ENCODE results near the gene TRAPPC3.
A peak's percentile ranks its signal among the peaks of the same experiment; 100 is the strongest.

The TRAPPC3 gene

DNA sequence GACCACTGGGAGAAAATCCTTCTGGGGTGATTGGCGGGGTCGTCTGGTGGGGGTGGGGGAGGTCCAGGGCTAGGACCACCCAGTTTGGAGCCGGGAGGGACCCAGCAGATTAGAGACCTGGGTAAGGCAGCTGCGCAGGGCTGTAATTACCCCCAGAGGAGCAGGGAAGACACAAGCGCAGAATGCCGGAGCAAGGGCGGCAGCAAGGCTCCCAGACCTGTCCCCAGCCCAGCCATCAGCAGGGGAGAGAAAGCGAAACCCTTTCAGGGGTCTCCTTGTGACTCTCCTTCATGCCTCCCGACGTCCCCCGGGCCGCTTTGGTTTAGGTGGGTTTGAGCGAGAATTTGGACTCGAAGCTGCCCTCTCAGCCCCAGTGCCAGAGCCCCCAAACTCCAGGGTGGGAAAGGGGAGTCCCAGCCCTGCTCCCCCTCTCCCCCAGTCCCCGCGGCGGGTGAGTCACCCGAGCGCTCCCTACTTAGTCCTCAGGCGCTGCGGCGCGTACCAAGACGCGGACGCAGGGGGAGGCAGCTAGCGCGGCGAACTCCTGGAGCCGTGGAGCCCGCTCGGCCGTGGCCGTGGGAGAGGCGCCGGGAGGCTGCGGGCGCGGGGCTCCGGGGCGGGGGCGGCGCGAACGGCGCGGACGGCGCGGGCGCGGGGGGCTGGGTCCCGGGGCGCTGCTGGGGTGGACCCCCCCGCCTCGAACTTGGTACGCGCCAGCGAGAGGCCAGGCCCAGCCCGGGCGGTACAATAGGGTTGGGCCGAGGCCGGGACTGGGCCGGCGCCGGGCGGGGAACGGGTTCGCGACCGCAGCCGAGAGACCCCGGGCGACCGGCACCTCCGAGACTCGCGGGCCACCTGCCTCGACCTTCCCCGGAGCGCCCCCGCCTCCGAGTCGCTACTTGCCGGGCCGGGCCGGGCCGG lies 6.4 kb upstream of the TRAPPC3 start, which contains the start of gene MAP7D1 (continued):
- TF ChIP-seq ZNF529 (tag by site-specific recombination; IDR thresholded peaks at IDR 0.05; ENCODE audit: insufficient replicate concordance) (no peak), ZSCAN16 (tag by site-specific recombination; IDR thresholded peaks at IDR 0.05) (no peak), ZBTB1 (tag by site-specific recombination; IDR thresholded peaks at IDR 0.05) (no peak), ZNF16 (tag by site-specific recombination; IDR thresholded peaks at IDR 0.05; ENCODE audit: low read depth) (no peak), ZNF571 (tag by site-specific recombination; IDR thresholded peaks at IDR 0.05) (no peak), ZSCAN30 (tag by site-specific recombination; IDR thresholded peaks at IDR 0.05) (peak; percentile 72), REPIN1 (tag by site-specific recombination; IDR thresholded peaks at IDR 0.05; ENCODE audit: low read depth) (no peak), ZNF394 (tag by site-specific recombination; IDR thresholded peaks at IDR 0.05; ENCODE audit: borderline replicate concordance) (peak; percentile 40; the same call in 1 of the 2 replicates), ZNF302 (tag by site-specific recombination; IDR thresholded peaks at IDR 0.05; ENCODE audit: low read depth) (no peak), ZBTB8A (tag by site-specific recombination; IDR thresholded peaks at IDR 0.05) (no peak; the same call in 1 of the 2 replicates), ZNF239 (tag by site-specific recombination; IDR thresholded peaks at IDR 0.05) (no peak), ZNF19 (tag by site-specific recombination; IDR thresholded peaks at IDR 0.05; ENCODE audit: low read depth) (no peak), GFI1B (tag by site-specific recombination; IDR thresholded peaks at IDR 0.05) (no peak), SP2 (tag by site-specific recombination; IDR thresholded peaks at IDR 0.05) (peak; percentile 28; the same call in 1 of the 2 replicates), ZNF791 (tag by site-specific recombination; IDR thresholded peaks at IDR 0.05) (no peak), KLF8 (tag by site-specific recombination; IDR thresholded peaks at IDR 0.05) (peak; percentile 37; the same call in 1 of the 2 replicates), GLIS2 (tag by site-specific recombination; IDR thresholded peaks at IDR 0.05) (peak; percentile 79), ZNF677 (tag by site-specific recombination; IDR thresholded peaks at IDR 0.05) (peak; percentile 50; the same call in 1 of the 2 replicates), ZNF174 (tag by site-specific recombination; IDR thresholded peaks at IDR 0.05) (no peak), ZNF785 (tag by site-specific recombination; IDR thresholded peaks at IDR 0.05) (no peak), ZNF274 (IDR thresholded peaks at IDR 0.05; ENCODE audit: low read length) (no peak), ZNF274 (tag by site-specific recombination; IDR thresholded peaks at IDR 0.05; ENCODE audit: borderline replicate concordance) (no peak), ZNF416 (tag by site-specific recombination; IDR thresholded peaks at IDR 0.05) (no peak), ZNF660 (tag by site-specific recombination; IDR thresholded peaks at IDR 0.05) (peak; percentile 64; the same call in 1 of the 2 replicates), ZNF155 (tag by site-specific recombination; IDR thresholded peaks at IDR 0.05) (no peak), ZNF510 (tag by site-specific recombination; IDR thresholded peaks at IDR 0.05; ENCODE audit: insufficient replicate concordance) (no peak), MZF1 (tag by site-specific recombination; IDR thresholded peaks at IDR 0.05; ENCODE audit: borderline replicate concordance) (peak; percentile 85), ZNF391 (tag by site-specific recombination; IDR thresholded peaks at IDR 0.05; ENCODE audit: borderline replicate concordance, low read depth) (no peak), SETDB1 (IDR thresholded peaks at IDR 0.05; ENCODE audit: insufficient read length, low read length) (no peak)
- TF ChIP-seq, protein P1, sequence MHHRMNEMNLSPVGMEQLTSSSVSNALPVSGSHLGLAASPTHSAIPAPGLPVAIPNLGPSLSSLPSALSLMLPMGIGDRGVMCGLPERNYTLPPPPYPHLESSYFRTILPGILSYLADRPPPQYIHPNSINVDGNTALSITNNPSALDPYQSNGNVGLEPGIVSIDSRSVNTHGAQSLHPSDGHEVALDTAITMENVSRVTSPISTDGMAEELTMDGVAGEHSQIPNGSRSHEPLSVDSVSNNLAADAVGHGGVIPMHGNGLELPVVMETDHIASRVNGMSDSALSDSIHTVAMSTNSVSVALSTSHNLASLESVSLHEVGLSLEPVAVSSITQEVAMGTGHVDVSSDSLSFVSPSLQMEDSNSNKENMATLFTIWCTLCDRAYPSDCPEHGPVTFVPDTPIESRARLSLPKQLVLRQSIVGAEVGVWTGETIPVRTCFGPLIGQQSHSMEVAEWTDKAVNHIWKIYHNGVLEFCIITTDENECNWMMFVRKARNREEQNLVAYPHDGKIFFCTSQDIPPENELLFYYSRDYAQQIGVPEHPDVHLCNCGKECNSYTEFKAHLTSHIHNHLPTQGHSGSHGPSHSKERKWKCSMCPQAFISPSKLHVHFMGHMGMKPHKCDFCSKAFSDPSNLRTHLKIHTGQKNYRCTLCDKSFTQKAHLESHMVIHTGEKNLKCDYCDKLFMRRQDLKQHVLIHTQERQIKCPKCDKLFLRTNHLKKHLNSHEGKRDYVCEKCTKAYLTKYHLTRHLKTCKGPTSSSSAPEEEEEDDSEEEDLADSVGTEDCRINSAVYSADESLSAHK (tag by site-specific recombination; IDR thresholded peaks at IDR 0.05) = 0 out of 2 replicates have a peak, but pooled peaks have one; percentile 36
- TF ChIP-seq, protein P2, sequence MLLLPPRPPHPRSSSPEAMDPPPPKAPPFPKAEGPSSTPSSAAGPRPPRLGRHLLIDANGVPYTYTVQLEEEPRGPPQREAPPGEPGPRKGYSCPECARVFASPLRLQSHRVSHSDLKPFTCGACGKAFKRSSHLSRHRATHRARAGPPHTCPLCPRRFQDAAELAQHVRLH (tag by site-specific recombination; IDR thresholded peaks at IDR 0.05) = no peak
- TF ChIP-seq, protein P3, sequence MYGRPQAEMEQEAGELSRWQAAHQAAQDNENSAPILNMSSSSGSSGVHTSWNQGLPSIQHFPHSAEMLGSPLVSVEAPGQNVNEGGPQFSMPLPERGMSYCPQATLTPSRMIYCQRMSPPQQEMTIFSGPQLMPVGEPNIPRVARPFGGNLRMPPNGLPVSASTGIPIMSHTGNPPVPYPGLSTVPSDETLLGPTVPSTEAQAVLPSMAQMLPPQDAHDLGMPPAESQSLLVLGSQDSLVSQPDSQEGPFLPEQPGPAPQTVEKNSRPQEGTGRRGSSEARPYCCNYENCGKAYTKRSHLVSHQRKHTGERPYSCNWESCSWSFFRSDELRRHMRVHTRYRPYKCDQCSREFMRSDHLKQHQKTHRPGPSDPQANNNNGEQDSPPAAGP (tag by site-specific recombination; IDR thresholded peaks at IDR 0.05) = peak; percentile 86
- TF ChIP-seq, protein P4, sequence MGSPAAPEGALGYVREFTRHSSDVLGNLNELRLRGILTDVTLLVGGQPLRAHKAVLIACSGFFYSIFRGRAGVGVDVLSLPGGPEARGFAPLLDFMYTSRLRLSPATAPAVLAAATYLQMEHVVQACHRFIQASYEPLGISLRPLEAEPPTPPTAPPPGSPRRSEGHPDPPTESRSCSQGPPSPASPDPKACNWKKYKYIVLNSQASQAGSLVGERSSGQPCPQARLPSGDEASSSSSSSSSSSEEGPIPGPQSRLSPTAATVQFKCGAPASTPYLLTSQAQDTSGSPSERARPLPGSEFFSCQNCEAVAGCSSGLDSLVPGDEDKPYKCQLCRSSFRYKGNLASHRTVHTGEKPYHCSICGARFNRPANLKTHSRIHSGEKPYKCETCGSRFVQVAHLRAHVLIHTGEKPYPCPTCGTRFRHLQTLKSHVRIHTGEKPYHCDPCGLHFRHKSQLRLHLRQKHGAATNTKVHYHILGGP (tag by site-specific recombination; IDR thresholded peaks at IDR 0.05) = no peak
- TF ChIP-seq, protein P5, sequence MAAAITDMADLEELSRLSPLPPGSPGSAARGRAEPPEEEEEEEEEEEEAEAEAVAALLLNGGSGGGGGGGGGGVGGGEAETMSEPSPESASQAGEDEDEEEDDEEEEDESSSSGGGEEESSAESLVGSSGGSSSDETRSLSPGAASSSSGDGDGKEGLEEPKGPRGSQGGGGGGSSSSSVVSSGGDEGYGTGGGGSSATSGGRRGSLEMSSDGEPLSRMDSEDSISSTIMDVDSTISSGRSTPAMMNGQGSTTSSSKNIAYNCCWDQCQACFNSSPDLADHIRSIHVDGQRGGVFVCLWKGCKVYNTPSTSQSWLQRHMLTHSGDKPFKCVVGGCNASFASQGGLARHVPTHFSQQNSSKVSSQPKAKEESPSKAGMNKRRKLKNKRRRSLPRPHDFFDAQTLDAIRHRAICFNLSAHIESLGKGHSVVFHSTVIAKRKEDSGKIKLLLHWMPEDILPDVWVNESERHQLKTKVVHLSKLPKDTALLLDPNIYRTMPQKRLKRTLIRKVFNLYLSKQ (tag by site-specific recombination; IDR thresholded peaks at IDR 0.05; ENCODE audit: borderline replicate concordance) = no peak
